Activated naive CD8-positive, alpha-beta T cell treated with anti-CD3 and anti-CD28 coated beads for 36 hours (primary cell): ENCODE measurements around the gene TTC39B. TPM values are rescaled to one million over a fixed set of nuclear protein-coding genes. Genes with fewer than 3 reads are reported as not detected.
A peak's percentile ranks its signal among the peaks of the same experiment; 100 is the strongest.
"Not testable (repeated sequence)": the region's sequence is repeated elsewhere in the genome, so short reads cannot be mapped to it uniquely, and the experiment has no call there.

Experiments
- DNase-seq: peaks from one replicate; pipeline ENCODE4 v3.0.0; 2021
- H3K27ac Mint-ChIP-seq: one replicate; pipeline ENCODE4 v1.8.0; 2022; ENCODE audit warnings: mild to moderate bottlenecking, moderate library complexity, mixed read lengths
- H3K27me3 Mint-ChIP-seq: one replicate; pipeline ENCODE4 v1.8.0; 2022; ENCODE audit warnings: mild to moderate bottlenecking, mixed read lengths
- H3K36me3 Mint-ChIP-seq: one replicate; pipeline ENCODE4 v1.8.0; 2021; ENCODE audit warnings: mild to moderate bottlenecking, mixed read lengths
- H3K4me1 Mint-ChIP-seq: one replicate; pipeline ENCODE4 v1.8.0; 2021; ENCODE audit warnings: mixed read lengths
- H3K4me3 Mint-ChIP-seq: one replicate; pipeline ENCODE4 v1.8.0; 2022; ENCODE audit warnings: mild to moderate bottlenecking, moderate library complexity, mixed read lengths
- H3K9me3 Mint-ChIP-seq: one replicate; pipeline ENCODE4 v1.8.0; 2022; ENCODE audit warnings: mixed read lengths
- total RNA-seq, 2 experiments: library from RNA; stranded (reverse); gene quantifications; one replicate each; pipeline ENCODE4 v1.2.3, GENCODE V29; 2021

Gene TTC39B
- total RNA-seq, 2 experiments from 2014 or later, result 16.2 to 17.3 TPM

DNA sequence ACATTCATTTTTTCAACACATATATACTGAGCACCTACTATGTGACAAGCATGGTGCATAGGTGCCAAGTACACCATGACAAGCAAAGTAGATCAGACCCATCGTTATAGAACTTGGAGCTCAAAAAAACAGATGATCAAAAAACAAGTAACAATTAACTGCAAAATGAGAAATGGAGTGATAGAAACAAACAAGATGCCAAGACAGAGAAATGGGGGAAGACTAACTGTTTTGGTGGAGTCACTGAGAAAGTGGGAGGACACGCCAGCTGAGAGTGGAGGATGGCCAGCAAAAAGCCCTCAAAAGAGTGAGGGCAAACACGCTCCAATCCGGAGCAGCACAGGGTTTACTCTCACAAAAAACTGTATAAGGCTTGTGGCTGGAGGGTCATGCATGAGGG is 50.6 kb downstream of the TTC39B start:
- DNase-seq, result no peak
- Mint-ChIP-seq H3K27me3 (no peaks in the 10 kb centered on the region), H3K36me3 (peaks cover 14% of the 10 kb centered on the region), H3K27ac (no peak overlapping the region), H3K4me3 (no peak overlapping the region), H3K9me3 (peaks cover 1% of the 10 kb centered on the region), H3K4me1 (peaks cover 2% of the 10 kb centered on the region)

DNA sequence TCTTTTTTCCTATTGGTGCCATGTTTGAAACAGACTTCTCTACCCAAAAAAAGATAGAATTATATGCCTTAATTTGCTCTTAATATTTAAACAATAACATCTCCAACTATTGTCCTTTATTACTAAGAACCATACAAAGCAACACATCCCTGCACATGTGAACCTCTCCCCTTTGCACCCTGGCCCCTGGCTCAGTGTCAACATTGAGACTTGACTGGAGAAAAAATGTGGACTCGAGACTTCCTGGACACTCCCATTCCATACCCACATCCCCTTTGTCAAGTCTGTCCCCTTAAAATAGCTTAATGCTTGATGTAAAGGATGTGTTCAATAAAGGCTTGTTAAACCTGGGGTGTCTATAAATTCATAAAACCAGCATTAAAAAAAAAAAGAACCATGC is 53.2 kb downstream of the TTC39B start:
- Mint-ChIP-seq H3K4me3 (no peak overlapping the region), H3K4me1 (peaks cover 19% of the 10 kb centered on the region), H3K27me3 (no peaks in the 10 kb centered on the region), H3K9me3 (peaks cover 1% of the 10 kb centered on the region), H3K36me3 (peaks cover 14% of the 10 kb centered on the region), H3K27ac (no peak overlapping the region)
- DNase-seq, result no peak

DNA sequence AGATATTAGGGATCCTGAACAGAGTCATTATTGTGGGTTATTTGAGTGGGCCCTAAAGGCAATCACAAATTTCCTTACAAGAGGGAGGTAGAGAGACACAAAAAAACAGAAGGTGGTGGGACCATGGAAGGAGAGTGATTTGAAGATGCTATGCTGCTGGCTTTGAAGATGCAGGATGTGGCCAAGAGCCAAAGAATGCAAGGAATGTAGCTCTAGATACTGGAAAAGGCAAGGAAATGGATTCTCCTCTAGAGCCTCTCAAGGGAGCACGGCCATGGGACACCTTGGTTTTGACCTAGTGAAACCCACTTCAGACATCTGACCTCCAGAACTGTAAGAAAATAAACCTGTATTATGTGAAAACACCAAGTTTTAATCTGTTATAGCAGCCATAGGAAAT is 53.8 kb downstream of the TTC39B start:
- H3K36me3 Mint-ChIP-seq, result peaks cover 12% of the 10 kb centered on the region
- H3K4me3 Mint-ChIP-seq, result no peak overlapping the region
- DNase-seq, result no peak
- no peaks in the 10 kb centered on the region for H3K27me3 Mint-ChIP-seq
- H3K9me3 Mint-ChIP-seq, result peaks cover 1% of the 10 kb centered on the region
- no peak overlapping the region for H3K27ac Mint-ChIP-seq
- peaks cover 24% of the 10 kb centered on the region for H3K4me1 Mint-ChIP-seq

DNA sequence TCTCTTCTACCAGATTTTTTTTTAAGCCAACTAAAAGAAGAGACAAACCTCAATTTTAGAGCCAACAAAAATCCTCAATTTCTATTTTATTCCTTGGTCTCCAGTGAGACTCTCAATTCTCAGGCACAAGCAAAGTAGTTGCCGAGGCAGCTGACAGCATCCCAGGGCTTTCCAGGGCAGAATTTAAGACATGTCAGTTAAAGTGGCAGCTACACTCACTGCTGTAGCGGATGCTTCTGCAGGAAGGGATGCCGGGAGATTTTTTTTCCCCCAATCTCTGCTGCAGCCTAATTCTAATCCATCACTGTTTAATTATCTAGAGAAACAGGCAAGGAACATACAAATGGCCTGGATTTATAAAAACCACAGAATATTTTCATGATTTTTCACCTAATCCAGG is 57.0 kb downstream of the TTC39B start:
- H3K4me3 Mint-ChIP-seq, result no peak overlapping the region
- no peak for DNase-seq
- peaks cover 48% of the 10 kb centered on the region for H3K4me1 Mint-ChIP-seq
- H3K9me3 Mint-ChIP-seq, result peaks cover 1% of the 10 kb centered on the region
- no peak overlapping the region for H3K27ac Mint-ChIP-seq
- no peaks in the 10 kb centered on the region for H3K27me3 Mint-ChIP-seq
- peaks cover 7% of the 10 kb centered on the region for H3K36me3 Mint-ChIP-seq

DNA sequence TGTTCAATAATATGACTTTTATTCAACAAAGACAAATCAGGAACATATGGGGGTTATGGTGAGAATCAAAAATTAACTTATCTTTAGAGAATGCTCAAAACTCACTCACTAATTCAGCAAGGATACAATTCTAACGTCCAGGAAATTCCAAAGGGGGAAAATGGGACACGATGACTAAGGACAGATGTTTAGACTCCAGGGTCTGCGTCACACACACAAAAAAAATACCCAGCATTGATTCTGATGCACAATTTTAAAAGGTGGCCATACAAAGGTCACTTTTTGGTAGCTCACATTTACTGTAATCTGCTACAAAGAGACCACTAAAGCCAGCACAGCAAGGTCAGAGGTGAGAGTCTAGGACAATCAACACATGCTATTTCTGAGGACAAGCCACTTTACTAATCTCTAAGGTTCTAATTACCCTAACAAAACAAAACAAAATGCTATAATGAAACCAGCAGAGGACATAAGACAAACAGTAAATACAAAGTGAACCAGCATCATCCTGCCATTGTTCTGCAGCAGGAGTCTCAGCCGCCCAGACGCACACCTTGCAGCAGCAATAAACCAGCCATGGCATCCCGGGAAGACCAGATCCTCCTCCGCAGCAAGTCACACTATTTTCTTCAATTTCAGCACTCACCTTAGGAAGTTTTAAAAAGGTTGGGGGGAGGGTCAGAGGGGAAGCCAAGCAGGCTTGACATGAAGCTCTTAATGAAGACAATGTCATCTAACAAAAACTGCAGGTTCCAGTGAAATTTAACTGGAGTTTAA is 57.8 kb downstream of the TTC39B start:
- H3K4me1 Mint-ChIP-seq, result peaks cover 52% of the 10 kb centered on the region
- no peak overlapping the region for H3K27ac Mint-ChIP-seq
- peaks cover 9% of the 10 kb centered on the region for H3K36me3 Mint-ChIP-seq
- H3K4me3 Mint-ChIP-seq, result no peak overlapping the region
- DNase-seq, result no peak
- H3K27me3 Mint-ChIP-seq, result no peaks in the 10 kb centered on the region
- peaks cover 1% of the 10 kb centered on the region for H3K9me3 Mint-ChIP-seq

DNA sequence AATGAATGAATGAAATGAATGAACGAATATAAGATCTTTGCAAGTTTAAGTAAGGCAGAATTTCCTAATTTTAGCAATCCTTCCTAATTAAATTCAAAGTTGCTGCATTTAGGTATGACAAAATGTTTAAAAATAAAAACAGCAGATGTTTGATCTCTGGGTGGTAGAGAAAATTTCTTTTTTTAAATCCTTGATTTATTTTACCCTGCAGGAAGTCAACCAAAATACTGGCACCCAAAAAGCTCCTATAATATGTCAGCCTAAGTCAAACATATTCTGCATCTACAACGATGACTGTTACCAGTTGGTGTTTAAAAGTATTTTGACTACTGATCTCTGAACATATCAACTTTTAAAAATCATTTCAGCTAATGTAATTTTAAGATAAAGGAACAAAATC is 58.4 kb downstream of the TTC39B start:
- Mint-ChIP-seq H3K36me3 (peaks cover 8% of the 10 kb centered on the region), H3K27me3 (no peaks in the 10 kb centered on the region), H3K27ac (no peak overlapping the region), H3K4me3 (no peak overlapping the region), H3K4me1 (peaks cover 53% of the 10 kb centered on the region), H3K9me3 (peaks cover 1% of the 10 kb centered on the region)
- DNase-seq, result no peak

DNA sequence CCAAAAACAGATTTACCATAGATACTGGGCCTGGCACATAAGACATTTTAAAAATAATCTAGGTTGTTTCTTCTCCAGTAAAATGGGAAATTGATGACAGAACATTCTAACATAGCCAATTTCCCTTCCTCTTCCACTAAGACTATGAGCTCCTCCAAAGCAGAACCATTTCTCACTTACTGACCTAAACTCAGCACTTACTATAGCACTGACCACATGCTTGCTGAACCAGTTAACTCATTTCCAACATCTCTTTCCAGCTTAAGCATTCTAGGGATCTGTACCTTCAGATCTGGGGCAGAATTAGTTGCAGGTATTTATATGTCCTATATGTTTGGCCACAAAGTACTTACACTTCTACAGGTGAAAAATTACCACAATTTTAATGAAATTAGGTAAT is 58.9 kb downstream of the TTC39B start:
- no peaks in the 10 kb centered on the region for H3K27me3 Mint-ChIP-seq
- H3K9me3 Mint-ChIP-seq, result peaks cover 2% of the 10 kb centered on the region
- no peak for DNase-seq
- H3K27ac Mint-ChIP-seq, result no peak overlapping the region
- no peak overlapping the region for H3K4me3 Mint-ChIP-seq
- H3K4me1 Mint-ChIP-seq, result peaks cover 56% of the 10 kb centered on the region
- H3K36me3 Mint-ChIP-seq, result peaks cover 12% of the 10 kb centered on the region

DNA sequence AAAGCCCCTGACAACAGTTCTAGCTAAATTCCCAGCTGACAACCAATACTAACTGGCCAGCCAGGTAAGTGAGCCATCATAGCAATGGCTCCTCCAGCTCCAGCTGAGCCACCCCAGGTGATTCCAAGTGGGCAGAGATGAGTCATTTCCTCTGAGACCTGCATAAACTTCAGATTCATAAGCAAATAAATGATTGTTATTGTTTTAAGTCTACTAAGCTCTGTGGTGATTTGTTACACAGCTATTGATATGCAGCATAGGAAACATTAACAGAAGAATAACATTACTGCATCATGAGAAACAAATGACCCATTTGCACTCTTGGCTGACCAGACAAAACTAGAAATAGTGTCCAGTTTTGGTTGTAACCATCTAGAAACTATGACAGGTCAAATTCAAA is 60.3 kb downstream of the TTC39B start:
- H3K4me1 Mint-ChIP-seq, result peaks cover 62% of the 10 kb centered on the region

DNA sequence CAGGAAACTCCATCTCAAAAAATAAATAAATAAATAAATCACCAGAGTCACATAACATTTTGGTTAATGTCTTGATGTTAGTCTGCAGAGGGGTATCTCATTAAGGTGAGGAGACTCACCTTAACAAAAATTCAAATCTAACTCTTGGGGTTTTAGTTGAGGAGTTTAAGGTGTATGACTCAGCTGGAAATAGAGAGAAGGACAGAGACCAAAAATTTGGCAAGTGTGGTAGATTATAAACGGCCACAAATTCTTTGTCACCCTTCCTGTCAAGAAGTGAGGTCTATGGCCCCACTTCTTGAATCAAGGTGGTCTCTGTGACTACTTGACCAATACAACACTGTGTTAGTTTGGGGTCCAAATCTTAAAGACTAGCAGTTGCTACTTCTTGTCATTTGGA is 60.8 kb downstream of the TTC39B start:
- Mint-ChIP-seq H3K27me3 (no peaks in the 10 kb centered on the region), H3K27ac (no peak overlapping the region), H3K4me3 (no peak overlapping the region), H3K9me3 (peaks cover 1% of the 10 kb centered on the region), H3K4me1 (peaks cover 62% of the 10 kb centered on the region), H3K36me3 (peaks cover 21% of the 10 kb centered on the region)
- DNase-seq, result no peak

More for the DNA sequence above, 60.3 kb downstream of the TTC39B start:
- Mint-ChIP-seq H3K4me3 (no peak overlapping the region), H3K9me3 (peaks cover 1% of the 10 kb centered on the region), H3K27me3 (no peaks in the 10 kb centered on the region), H3K27ac (no peak overlapping the region), H3K36me3 (peaks cover 21% of the 10 kb centered on the region)
- no peak for DNase-seq

DNA sequence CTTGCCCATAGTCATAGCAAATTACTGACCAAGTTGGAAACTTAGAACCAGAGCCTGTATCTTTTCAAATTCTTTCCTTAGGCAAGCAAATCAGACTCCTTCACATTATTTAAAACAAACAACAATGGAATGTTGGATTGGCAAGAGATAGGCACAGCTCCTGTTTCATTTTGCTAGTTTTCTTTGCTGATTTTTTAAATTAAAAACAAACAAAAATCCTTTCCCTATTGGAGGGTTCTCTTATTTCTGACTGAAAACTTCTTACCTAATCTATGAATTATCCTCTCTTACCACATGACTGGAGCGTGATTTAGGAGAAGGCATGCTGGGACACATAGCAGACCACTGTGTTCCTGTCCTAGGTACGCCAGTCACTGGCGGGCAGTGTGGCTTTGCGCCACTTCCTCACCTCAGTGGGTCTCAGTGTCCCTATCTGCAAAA is 63.0 kb downstream of the TTC39B start:
- Mint-ChIP-seq H3K36me3 (peaks cover 38% of the 10 kb centered on the region), H3K9me3 (peaks cover 6% of the 10 kb centered on the region), H3K4me1 (peaks cover 53% of the 10 kb centered on the region), H3K27ac (no peak overlapping the region), H3K4me3 (no peak overlapping the region), H3K27me3 (no peaks in the 10 kb centered on the region)
- no peak for DNase-seq

DNA sequence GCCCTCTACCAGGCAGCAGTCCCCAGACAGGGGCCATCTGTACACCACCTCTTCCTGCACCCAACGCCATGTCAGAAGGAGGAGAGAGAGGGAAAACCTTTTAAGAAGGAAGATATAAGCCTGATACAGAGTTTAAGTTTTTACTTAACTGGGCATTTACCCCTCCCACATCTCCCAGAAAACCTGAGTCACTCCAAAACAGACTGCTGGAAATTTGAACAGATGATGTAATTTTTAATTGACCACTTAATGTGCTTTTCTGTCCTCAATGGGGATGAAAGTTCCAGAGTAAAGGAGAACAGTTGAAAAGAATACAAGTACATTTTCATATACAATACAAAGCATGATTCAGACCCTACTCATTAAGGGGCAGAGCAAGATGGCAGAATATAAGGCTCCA is 63.9 kb downstream of the TTC39B start:
- peaks cover 14% of the 10 kb centered on the region for H3K9me3 Mint-ChIP-seq
- no peak overlapping the region for H3K4me3 Mint-ChIP-seq
- peaks cover 45% of the 10 kb centered on the region for H3K4me1 Mint-ChIP-seq
- peaks cover 44% of the 10 kb centered on the region for H3K36me3 Mint-ChIP-seq
- H3K27ac Mint-ChIP-seq, result peak overlapping the region; percentile 16
- H3K27me3 Mint-ChIP-seq, result no peaks in the 10 kb centered on the region
- DNase-seq, result no peak

DNA sequence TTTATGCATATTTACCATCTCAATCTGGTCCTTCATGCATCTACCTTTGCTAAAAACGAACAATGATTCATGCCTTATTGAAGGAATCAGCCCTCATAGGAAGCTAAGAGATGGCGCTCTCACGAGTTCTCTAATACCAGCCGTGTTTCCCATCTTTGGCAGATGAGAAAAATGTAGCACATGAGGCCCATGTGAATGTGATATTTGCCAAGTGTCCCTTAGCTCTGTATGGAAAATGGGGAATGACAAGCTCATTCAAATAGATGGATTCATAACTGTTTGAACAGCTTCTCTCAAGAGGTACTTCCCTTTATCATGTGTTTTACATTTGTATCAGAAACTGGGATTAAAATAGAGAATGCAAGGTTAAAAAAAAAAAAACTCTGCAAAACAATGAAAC is 66.1 kb downstream of the TTC39B start:
- H3K36me3 Mint-ChIP-seq, result peaks cover 61% of the 10 kb centered on the region
- no peak overlapping the region for H3K4me3 Mint-ChIP-seq
- peaks cover 30% of the 10 kb centered on the region for H3K4me1 Mint-ChIP-seq
- no peak overlapping the region for H3K27ac Mint-ChIP-seq
- peaks cover 31% of the 10 kb centered on the region for H3K9me3 Mint-ChIP-seq
- no peak for DNase-seq
- H3K27me3 Mint-ChIP-seq, result no peaks in the 10 kb centered on the region

DNA sequence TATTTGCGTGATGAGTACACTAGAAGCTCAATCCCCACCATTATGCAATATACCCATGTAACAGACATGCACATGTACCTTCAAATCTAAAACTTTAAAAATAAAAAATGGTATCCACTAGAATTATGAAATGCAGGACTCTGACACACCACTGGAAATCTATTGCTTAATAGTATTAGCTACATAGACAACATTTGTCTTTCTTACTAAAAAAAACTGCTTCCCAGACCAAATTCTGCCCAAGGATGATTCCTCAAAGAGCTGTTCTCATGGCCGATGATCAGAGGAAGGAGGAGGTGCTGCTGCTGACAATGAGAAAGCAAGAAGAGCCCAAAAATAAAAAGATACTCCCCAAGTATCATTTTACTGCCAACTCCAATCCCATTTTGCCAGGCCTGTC is 67.2 kb downstream of the TTC39B start:
- peaks cover 23% of the 10 kb centered on the region for H3K4me1 Mint-ChIP-seq
- peaks cover 66% of the 10 kb centered on the region for H3K36me3 Mint-ChIP-seq
- H3K9me3 Mint-ChIP-seq, result peaks cover 36% of the 10 kb centered on the region
- H3K4me3 Mint-ChIP-seq, result no peak overlapping the region
- H3K27ac Mint-ChIP-seq, result no peak overlapping the region
- H3K27me3 Mint-ChIP-seq, result no peaks in the 10 kb centered on the region
- DNase-seq, result no peak

DNA sequence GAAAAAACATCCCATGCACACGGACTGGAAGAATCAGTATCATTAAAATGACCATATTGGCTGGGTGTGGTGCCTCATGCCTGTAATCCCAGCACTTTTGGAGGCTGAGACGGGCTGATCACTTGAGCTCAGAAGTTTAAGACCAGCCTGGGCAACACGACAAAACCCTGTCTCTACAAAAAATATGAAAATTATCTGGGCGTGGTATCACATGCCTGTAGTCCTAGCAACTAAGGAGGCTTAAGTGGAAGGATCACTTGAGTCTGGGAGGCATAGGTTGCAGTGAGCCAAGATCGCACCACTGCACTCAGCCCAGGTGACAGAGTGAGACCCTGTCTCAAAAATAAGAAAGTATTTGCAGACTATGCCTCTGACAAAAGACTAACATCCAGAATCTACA is 68.4 kb downstream of the TTC39B start:
- DNase-seq, result no peak
- H3K4me3 Mint-ChIP-seq, result no peak overlapping the region
- H3K36me3 Mint-ChIP-seq, result peaks cover 63% of the 10 kb centered on the region
- no peak overlapping the region for H3K27ac Mint-ChIP-seq
- H3K27me3 Mint-ChIP-seq, result no peaks in the 10 kb centered on the region
- H3K4me1 Mint-ChIP-seq, result peaks cover 19% of the 10 kb centered on the region
- peaks cover 36% of the 10 kb centered on the region for H3K9me3 Mint-ChIP-seq

DNA sequence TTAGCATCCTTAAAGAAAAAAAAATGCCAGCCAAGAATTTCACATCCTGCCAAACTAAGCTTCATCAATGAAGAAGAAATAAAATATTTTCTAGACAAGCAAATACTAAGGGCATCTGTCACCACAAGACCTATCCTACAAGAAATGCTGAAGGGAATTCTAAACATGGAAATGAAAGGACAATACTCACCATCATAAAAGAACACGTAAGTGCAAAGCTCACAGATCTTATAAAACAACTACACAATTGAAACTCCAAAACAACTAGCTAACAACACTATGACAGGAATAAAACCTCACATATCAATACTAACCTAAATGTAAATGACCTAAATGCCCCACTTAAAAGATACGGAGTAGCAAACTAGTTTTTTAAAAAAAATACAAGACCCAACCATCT is 71.4 kb downstream of the TTC39B start:
- Mint-ChIP-seq H3K36me3 (peaks cover 60% of the 10 kb centered on the region), H3K9me3 (peaks cover 37% of the 10 kb centered on the region), H3K27ac (no peak overlapping the region), H3K4me1 (peaks cover 11% of the 10 kb centered on the region), H3K27me3 (no peaks in the 10 kb centered on the region), H3K4me3 (no peak overlapping the region)
- no peak for DNase-seq

DNA sequence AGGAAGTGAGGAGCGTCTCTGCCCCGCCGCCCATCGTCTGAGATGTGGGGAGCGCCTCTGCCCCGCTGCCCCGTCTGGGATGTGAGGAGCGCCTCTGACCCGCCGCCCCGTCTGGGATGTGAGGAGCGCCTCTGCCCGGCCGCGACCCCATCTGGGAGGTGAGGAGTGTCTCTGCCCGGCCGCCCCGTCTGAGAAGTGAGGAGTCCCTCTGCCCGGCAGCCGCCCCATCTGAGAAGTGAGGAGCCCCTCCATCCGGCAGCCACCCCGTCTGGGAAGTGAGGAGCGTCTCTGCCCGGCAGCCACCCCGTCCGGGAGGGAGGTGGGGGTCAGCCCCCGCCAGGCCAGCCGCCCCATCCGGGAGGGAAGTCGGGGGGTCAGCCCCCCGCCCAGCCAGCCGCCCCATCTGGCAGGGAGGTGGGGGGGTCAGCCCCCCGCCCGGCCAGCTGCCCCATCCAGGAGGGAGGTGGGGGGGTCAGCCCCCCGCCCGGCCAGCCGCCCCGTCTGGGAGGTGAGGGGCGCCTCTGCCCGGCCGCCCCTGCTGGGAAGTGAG is 73.0 kb downstream of the TTC39B start:
- Mint-ChIP-seq H3K9me3 (peaks cover 33% of the 10 kb centered on the region), H3K4me1 (peaks cover 19% of the 10 kb centered on the region), H3K36me3 (peaks cover 48% of the 10 kb centered on the region)
- not testable (repeated sequence) for H3K4me3 Mint-ChIP-seq, DNase-seq, H3K27me3 Mint-ChIP-seq, H3K27ac Mint-ChIP-seq
